ENCODE measurements around the gene RAB13. TPM values are rescaled to one million over a fixed set of nuclear protein-coding genes. Genes with fewer than 3 reads are reported as not detected.

Gene RAB13
- total RNA-seq, 1 experiment from 2014 or later: 70.6 TPM

- H3K27me3 ChIP-seq (ENCODE audit: control insufficient read depth, insufficient read depth, low read length): no peaks in the 10 kb centered on the region
- no peaks in the 10 kb centered on the region for H3K9me3 ChIP-seq (ENCODE audit: control insufficient read depth, insufficient read depth, low read depth, low read length)
- in situ Hi-C loops (cut with HindIII; ENCODE audit: low pct_unique_long_range_greater_than_20kb, low sequenced_read_pairs): no loop called here
- H3K4me3 ChIP-seq (ENCODE audit: low read depth in 2 of 2, low read length in 2 of 2): no peak overlapping the region
- CTCF ChIA-PET: no interaction called here
- POLR2A ChIA-PET: interaction anchor here (0.6 kb wide), 1 partner anchor 29 kb away, joined by 19 read pairs; no protein-coding TSS in a partner anchor
- no peak for ATAC-seq
- no peak overlapping the region for H3K27ac ChIP-seq (ENCODE audit: low read length)
- TF ChIP-seq REST (IDR thresholded peaks at IDR 0.05; ENCODE audit: insufficient read depth in 1 of 2, low read depth in 2 of 2, low read length in 1 of 2) (no peak), POLR2AphosphoS5 (IDR thresholded peaks at IDR 0.05; ENCODE audit: low read depth, low read length) (no peak), SIN3A (IDR thresholded peaks at IDR 0.05; ENCODE audit: borderline replicate concordance, insufficient read depth, low read depth, low read length) (no peak), CTCF (IDR thresholded peaks at IDR 0.05) (no peak), TCF7L2 (IDR thresholded peaks at IDR 0.05; ENCODE audit: low read depth, low read length) (no peak)
- intact Hi-C loops (cut with micrococcal nuclease; ENCODE audit: unreplicated experiment): no loop called here
- BruUV-seq (replicated peaks): no TSS peak
- H3K36me3 ChIP-seq (ENCODE audit: control insufficient read depth, insufficient read depth, low read length): peaks cover 3% of the 10 kb centered on the region
- peaks cover 16% of the 10 kb centered on the region for H3K4me1 ChIP-seq (ENCODE audit: control insufficient read depth, insufficient read depth, low read length)
- no peak for DNase-seq (ENCODE audit: low read depth, low spot score)
Observed at GRCh38 chr1:153954826-153955225, 31.3 kb downstream of the RAB13 start.

GRCh38 chr1:153953859-153954365 lies 32.2 kb downstream of the RAB13 start:
- intact Hi-C loops (cut with micrococcal nuclease; ENCODE audit: unreplicated experiment) (no loop called here), in situ Hi-C loops (cut with HindIII; ENCODE audit: low pct_unique_long_range_greater_than_20kb, low sequenced_read_pairs) (no loop called here)
- H3K9me3 ChIP-seq (ENCODE audit: control insufficient read depth, insufficient read depth, low read depth, low read length): no peaks in the 10 kb centered on the region
- peaks cover 3% of the 10 kb centered on the region for H3K36me3 ChIP-seq (ENCODE audit: control insufficient read depth, insufficient read depth, low read length)
- ATAC-seq (no peak), DNase-seq (ENCODE audit: low read depth, low spot score) (no peak)
- ChIA-PET CTCF (no interaction called here), POLR2A (no interaction called here)
- no peak overlapping the region for H3K4me3 ChIP-seq (ENCODE audit: low read depth in 2 of 2, low read length in 2 of 2)
- H3K27me3 ChIP-seq (ENCODE audit: control insufficient read depth, insufficient read depth, low read length): no peaks in the 10 kb centered on the region
- H3K27ac ChIP-seq (ENCODE audit: low read length): no peak overlapping the region
- peaks cover 12% of the 10 kb centered on the region for H3K4me1 ChIP-seq (ENCODE audit: control insufficient read depth, insufficient read depth, low read length)
- TF ChIP-seq TCF7L2 (IDR thresholded peaks at IDR 0.05; ENCODE audit: low read depth, low read length): no peak
- no peak for TF ChIP-seq SIN3A (IDR thresholded peaks at IDR 0.05; ENCODE audit: borderline replicate concordance, insufficient read depth, low read depth, low read length)
- BruUV-seq (replicated peaks): no TSS peak

GRCh38 chr1:153951801-153952200 lies 34.3 kb downstream of the RAB13 start:
- in situ Hi-C loops (cut with HindIII; ENCODE audit: low pct_unique_long_range_greater_than_20kb, low sequenced_read_pairs): no loop called here
- Histone ChIP-seq H3K27me3 (ENCODE audit: control insufficient read depth, insufficient read depth, low read length) (no peaks in the 10 kb centered on the region), H3K4me1 (ENCODE audit: control insufficient read depth, insufficient read depth, low read length) (peaks cover 13% of the 10 kb centered on the region), H3K4me3 (ENCODE audit: low read depth in 2 of 2, low read length in 2 of 2) (no peak overlapping the region), H3K36me3 (ENCODE audit: control insufficient read depth, insufficient read depth, low read length) (peaks cover 3% of the 10 kb centered on the region), H3K27ac (ENCODE audit: low read length) (no peak overlapping the region), H3K9me3 (ENCODE audit: control insufficient read depth, insufficient read depth, low read depth, low read length) (no peaks in the 10 kb centered on the region)
- ATAC-seq (no peak), DNase-seq (ENCODE audit: low read depth, low spot score) (no peak)
- no peak for TF ChIP-seq POLR2AphosphoS5 (IDR thresholded peaks at IDR 0.05; ENCODE audit: low read depth, low read length)
- no peak for TF ChIP-seq TCF7L2 (IDR thresholded peaks at IDR 0.05; ENCODE audit: low read depth, low read length)
- TF ChIP-seq REST (IDR thresholded peaks at IDR 0.05; ENCODE audit: insufficient read depth in 1 of 2, low read depth in 2 of 2, low read length in 1 of 2): no peak
- TF ChIP-seq CTCF (IDR thresholded peaks at IDR 0.05): no peak
- no peak for TF ChIP-seq SIN3A (IDR thresholded peaks at IDR 0.05; ENCODE audit: borderline replicate concordance, insufficient read depth, low read depth, low read length)
- no TSS peak for BruUV-seq (replicated peaks)
- ChIA-PET CTCF (no interaction called here), POLR2A (no interaction called here)
- intact Hi-C loops (cut with micrococcal nuclease; ENCODE audit: unreplicated experiment): no loop called here
